Mucosa of stomach (tissue), 1 donor: ENCODE data around the gene SCN2A.
"Not testable (repeated sequence)": the region's sequence is repeated elsewhere in the genome, so short reads cannot be mapped to it uniquely, and the experiment has no call there.

Experiments used
- H3K27me3 ChIP-seq: one replicate; pipeline ENCODE4 v1.7.0; 2013; ENCODE audit warnings: mild to moderate bottlenecking, low read length; ENCODE audit not compliant: control insufficient read depth, insufficient read depth
- H3K36me3 ChIP-seq: one replicate; pipeline ENCODE4 v1.7.0; 2013; ENCODE audit warnings: low read length; ENCODE audit not compliant: control insufficient read depth, insufficient read depth
- H3K4me1 ChIP-seq: one replicate; pipeline ENCODE4 v1.7.0; 2013; ENCODE audit warnings: mild to moderate bottlenecking, low read length; ENCODE audit not compliant: control insufficient read depth, insufficient read depth
- H3K4me3 ChIP-seq: one replicate; pipeline ENCODE4 v1.7.0; 2013; ENCODE audit warnings: low read length
- H3K9ac ChIP-seq: one replicate; pipeline ENCODE4 v1.7.0; 2013; ENCODE audit warnings: mild to moderate bottlenecking, low read length, moderate library complexity
- H3K9me3 ChIP-seq: one replicate; pipeline ENCODE4 v1.7.0; 2013; ENCODE audit warnings: mild to moderate bottlenecking, low read length, moderate library complexity; ENCODE audit not compliant: control insufficient read depth
- donor health status: Pancreatic carcinoma.

The SCN2A gene

DNA sequence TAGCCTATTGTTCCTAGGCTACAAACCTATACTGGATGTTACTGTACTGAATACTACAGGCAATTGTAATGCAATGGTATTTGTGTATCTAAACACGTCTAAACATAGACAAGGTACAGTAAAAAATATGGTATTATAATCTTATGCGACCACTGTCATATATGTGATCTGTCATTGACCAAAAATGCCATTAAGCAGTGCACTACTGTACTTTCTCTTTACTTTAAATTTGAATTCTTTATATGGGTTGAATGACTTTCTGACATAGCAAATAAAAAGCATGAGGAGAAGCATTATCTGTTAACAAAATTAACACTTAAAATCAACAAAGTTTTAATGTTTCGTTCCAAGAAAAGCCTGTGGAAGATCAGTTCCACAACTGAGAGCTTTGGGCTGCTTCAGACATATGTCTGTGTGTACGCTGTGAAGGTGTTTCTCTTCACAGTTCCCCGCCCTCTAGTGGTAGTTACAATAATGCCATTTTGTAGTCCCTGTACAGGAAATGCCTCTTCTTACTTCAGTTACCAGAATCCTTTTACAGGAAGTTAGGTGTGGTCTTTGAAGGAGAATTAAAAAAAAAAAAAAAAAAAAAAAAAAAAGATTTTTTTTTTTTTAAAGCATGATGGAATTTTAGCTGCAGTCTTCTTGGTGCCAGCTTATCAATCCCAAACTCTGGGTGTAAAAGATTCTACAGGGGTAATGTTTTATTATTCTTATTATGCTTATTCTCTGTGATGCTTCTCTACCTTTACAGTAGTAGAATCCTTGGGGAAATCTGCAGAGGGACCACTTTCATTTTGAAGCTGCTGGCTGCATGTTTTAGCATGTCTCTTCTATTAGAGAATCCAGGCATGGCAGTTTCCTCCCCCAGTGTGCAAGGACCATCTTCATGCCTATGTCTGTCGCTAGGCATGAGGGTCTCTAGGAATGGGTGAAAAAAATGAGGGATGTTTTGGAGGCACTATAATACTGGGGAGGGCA, 54.5 kb downstream of the SCN2A start:
- Histone ChIP-seq H3K9me3 (no peaks in the 10 kb centered on the region), H3K36me3 (no peaks in the 10 kb centered on the region), H3K27me3 (no peaks in the 10 kb centered on the region), H3K9ac (no peak overlapping the region), H3K4me1 (no peaks in the 10 kb centered on the region), H3K4me3 (no peak overlapping the region)

GRCh38 chr2:165294912-165295311, 55.7 kb downstream of the SCN2A start:
- Histone ChIP-seq H3K4me1 (no peaks in the 10 kb centered on the region), H3K4me3 (no peak overlapping the region), H3K27me3 (no peaks in the 10 kb centered on the region), H3K36me3 (no peaks in the 10 kb centered on the region), H3K9ac (no peak overlapping the region), H3K9me3 (no peaks in the 10 kb centered on the region)

DNA sequence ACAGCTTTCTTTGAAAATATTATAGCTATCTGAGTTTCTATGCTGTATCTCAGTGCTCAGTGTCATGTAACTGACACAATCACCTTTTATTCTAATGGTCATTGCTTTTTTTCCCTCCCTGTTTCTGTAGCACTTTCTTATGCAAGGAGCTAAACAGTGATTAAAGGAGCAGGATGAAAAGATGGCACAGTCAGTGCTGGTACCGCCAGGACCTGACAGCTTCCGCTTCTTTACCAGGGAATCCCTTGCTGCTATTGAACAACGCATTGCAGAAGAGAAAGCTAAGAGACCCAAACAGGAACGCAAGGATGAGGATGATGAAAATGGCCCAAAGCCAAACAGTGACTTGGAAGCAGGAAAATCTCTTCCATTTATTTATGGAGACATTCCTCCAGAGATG, 56.4 kb downstream of the SCN2A start:
- no peaks in the 10 kb centered on the region for H3K4me1 ChIP-seq
- no peak overlapping the region for H3K4me3 ChIP-seq
- no peaks in the 10 kb centered on the region for H3K27me3 ChIP-seq
- H3K9ac ChIP-seq: no peak overlapping the region
- no peaks in the 10 kb centered on the region for H3K36me3 ChIP-seq
- no peaks in the 10 kb centered on the region for H3K9me3 ChIP-seq

DNA sequence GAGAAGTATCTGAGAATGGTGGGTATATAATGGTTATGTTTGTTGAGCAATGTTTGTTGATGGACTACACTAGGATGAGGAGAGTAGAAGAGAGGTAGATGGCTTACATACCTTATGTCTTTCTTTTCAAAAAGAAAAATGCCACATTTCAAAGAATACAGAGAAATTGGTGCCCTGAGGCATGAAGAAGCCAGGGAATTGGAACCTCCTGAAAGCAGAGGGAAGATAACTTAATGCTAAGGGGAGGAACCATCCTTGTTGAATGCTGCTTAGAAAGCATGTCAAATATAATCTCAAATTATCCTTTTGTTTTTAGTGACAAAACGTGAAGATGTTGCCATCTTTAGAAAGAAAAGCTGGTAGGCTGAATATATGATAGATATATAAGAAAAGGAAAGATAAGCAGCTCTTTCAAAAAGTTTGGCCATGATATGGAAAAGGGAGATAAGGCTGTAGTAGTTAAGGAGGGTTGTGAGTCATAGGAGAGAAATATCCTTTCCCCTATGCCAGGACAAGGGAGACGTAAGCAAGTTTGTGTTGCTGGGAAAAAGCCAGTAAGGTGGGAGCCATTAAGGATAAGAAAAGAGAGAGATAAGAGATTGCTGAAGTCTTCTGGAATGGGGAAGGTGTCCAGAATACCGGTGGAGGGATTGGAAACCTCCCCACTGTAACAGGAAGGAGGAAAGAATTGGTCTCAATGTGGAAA, 66.3 kb downstream of the SCN2A start:
- Histone ChIP-seq H3K4me3 (no peak overlapping the region), H3K36me3 (no peaks in the 10 kb centered on the region), H3K9me3 (no peaks in the 10 kb centered on the region), H3K4me1 (peaks cover 6% of the 10 kb centered on the region), H3K27me3 (no peaks in the 10 kb centered on the region), H3K9ac (no peak overlapping the region)

DNA sequence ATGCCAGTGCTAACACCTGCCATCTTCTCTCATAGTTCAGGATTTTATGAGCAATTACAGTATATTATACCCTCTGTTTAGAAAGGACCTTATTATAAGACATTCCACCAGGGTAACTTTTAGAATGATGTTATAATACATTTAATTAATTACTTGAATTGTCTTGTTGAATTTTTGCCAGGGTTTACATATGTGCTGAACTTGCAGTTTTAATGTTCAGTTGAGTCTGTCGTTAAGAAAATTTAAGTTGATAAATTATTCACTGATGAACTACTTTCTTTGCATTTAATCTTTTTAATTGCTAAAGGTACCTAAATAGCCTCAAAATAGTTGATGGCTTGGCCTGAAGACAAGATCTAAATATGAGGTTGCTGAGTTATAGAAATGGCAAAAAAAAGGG, 68.1 kb downstream of the SCN2A start:
- H3K27me3 ChIP-seq: no peaks in the 10 kb centered on the region
- no peaks in the 10 kb centered on the region for H3K36me3 ChIP-seq
- no peak overlapping the region for H3K4me3 ChIP-seq
- no peak overlapping the region for H3K9ac ChIP-seq
- H3K9me3 ChIP-seq: no peaks in the 10 kb centered on the region
- H3K4me1 ChIP-seq: peaks cover 6% of the 10 kb centered on the region

DNA sequence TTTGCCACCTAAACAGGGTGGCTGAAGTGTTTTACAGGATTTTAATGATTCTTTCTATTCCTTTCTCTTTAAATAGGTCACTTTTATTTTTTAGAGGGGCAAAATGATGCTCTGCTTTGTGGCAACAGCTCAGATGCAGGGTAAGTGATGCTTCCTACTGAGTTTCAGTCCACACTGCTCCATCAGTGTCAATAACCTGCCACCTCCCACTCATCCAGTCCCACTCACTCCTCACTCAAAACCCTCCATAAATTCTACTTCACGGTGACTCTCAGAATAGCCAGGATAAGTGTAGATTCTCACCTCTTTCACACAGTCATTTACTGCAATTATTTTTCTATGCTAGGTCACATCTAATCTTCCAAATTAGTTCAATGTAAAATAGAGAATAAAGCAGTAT, 72.7 kb downstream of the SCN2A start:
- Histone ChIP-seq H3K36me3 (no peaks in the 10 kb centered on the region), H3K9me3 (no peaks in the 10 kb centered on the region), H3K4me1 (no peaks in the 10 kb centered on the region), H3K9ac (no peak overlapping the region), H3K4me3 (no peak overlapping the region), H3K27me3 (no peaks in the 10 kb centered on the region)

DNA sequence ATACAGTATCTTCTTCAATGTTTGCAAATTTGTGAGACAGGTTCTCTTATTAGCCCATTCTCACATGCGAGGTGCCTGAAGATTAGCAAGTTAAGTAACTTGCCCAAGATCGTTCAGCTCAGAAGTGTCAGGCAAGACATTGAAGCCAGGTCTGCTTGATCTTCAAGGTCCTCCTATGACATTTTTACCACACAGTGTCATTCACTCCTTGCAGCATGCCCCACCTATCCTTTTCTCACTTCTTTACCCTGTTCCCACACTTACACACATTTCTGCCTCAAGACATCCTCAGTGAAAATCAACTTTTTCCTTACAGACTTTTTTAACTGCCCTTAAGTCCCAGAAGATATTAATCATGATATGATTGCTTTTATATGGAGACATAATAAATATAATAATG, 73.8 kb downstream of the SCN2A start:
- Histone ChIP-seq H3K4me1 (no peaks in the 10 kb centered on the region), H3K4me3 (no peak overlapping the region)

GRCh38 chr2:165313509-165313908, 74.3 kb downstream of the SCN2A start:
- no peaks in the 10 kb centered on the region for H3K27me3 ChIP-seq
- H3K4me1 ChIP-seq: no peaks in the 10 kb centered on the region
- H3K9ac ChIP-seq: no peak overlapping the region
- H3K4me3 ChIP-seq: no peak overlapping the region
- no peaks in the 10 kb centered on the region for H3K9me3 ChIP-seq
- H3K36me3 ChIP-seq: no peaks in the 10 kb centered on the region

More for the DNA sequence above, 73.8 kb downstream of the SCN2A start:
- no peaks in the 10 kb centered on the region for H3K36me3 ChIP-seq
- H3K9me3 ChIP-seq: no peaks in the 10 kb centered on the region
- no peak overlapping the region for H3K9ac ChIP-seq
- H3K27me3 ChIP-seq: no peaks in the 10 kb centered on the region

DNA sequence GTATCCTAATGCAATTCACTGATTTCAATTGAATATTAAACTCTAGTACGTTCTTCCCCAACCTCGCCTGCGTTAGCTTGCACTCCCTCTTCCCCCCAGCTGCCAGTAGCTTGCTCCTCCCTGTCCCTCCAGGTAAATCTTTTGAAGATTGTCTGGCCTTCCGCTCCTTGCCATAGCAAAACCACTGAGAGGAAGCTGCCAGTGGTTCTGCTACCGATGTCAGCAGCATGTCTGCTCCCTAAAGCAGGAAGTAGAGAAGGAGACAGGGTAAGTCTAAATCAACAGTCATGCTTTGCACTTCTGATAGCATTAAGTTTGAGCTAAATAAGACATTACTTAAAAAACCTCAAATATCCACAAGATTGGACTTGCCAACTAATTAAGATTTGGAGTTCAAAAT, 89.1 kb downstream of the SCN2A start:
- H3K27me3 ChIP-seq: no peaks in the 10 kb centered on the region
- H3K9ac ChIP-seq: no peak overlapping the region
- H3K4me3 ChIP-seq: no peak overlapping the region
- H3K9me3 ChIP-seq: no peaks in the 10 kb centered on the region
- no peaks in the 10 kb centered on the region for H3K4me1 ChIP-seq
- no peaks in the 10 kb centered on the region for H3K36me3 ChIP-seq

DNA sequence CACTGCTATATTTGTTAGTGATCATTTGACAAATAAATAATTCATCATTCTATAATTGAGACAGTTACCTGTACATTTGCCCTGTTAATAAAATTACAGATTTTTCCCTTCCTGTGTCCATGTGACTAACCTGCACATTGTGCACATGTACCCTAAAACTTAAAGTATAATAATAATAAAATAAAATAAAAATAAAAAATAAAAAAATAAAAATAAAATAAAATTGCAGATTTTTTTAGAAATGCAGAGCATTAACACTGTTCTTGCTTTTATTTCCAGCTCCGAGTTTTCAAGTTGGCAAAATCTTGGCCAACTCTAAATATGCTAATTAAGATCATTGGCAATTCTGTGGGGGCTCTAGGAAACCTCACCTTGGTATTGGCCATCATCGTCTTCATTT, 105.1 kb downstream of the SCN2A start:
- not testable (repeated sequence) for H3K9ac ChIP-seq, H3K27me3 ChIP-seq, H3K4me1 ChIP-seq, H3K36me3 ChIP-seq, H3K9me3 ChIP-seq, H3K4me3 ChIP-seq

DNA sequence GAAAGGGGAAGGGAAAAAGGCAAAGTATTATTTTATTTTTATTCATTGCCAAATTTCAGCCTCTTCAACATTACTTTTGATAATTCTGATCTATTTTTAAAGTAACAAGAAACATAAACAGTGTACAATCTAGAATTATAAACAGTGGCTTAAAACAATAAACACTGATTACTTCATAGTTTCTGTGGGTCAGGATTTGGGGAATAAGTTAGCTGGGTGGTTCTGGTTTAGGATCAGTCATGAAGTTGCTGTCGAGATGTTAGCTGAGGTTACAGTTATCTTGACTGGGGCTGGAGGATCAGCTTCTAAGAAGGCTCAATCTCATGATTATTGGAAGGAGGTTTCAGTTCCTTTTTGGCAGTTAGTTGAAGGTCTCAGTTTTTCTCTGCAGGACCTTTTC, 109.2 kb downstream of the SCN2A start:
- no peak overlapping the region for H3K9ac ChIP-seq
- no peak overlapping the region for H3K4me3 ChIP-seq
- no peaks in the 10 kb centered on the region for H3K9me3 ChIP-seq
- no peaks in the 10 kb centered on the region for H3K36me3 ChIP-seq
- no peaks in the 10 kb centered on the region for H3K4me1 ChIP-seq
- no peaks in the 10 kb centered on the region for H3K27me3 ChIP-seq

- H3K27me3 ChIP-seq: no peaks in the 10 kb centered on the region
- H3K4me1 ChIP-seq: no peaks in the 10 kb centered on the region
- no peak overlapping the region for H3K9ac ChIP-seq
- no peak overlapping the region for H3K4me3 ChIP-seq
- H3K9me3 ChIP-seq: no peaks in the 10 kb centered on the region
- no peaks in the 10 kb centered on the region for H3K36me3 ChIP-seq
Observed at GRCh38 chr2:165349181-165349580, 110.0 kb downstream of the SCN2A start.
